ENCODE results near the gene MMAB.
"Not testable (repeated sequence)": the region's sequence is repeated elsewhere in the genome, so short reads cannot be mapped to it uniquely, and the experiment has no call there.

The MMAB gene

DNA sequence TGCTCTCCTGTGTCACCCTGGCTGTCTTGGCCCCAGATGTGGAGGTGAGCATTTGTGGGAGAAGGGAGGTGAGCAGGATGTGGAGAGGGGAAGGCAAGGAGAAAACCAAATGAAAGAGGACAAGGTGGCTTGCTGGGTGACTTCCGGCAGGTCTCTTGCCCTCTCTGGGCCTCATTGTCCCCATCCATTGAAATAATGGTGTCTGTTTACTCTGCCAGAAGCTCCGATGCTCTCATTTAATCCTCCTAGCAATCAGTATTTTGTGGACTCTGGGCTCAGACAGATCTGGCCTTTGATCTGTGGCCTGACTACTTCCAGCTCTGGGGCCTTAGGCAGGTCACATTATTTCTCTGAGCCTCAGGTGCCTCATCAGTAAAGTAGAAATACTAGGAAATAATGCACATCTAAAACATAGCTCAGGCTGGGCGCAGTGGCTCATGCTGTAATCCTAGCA, 30.9 kb upstream of the MMAB start:
- peaks cover 0 to 3% (median 0%) of the 10 kb centered on the region in 5 donors for H3K4me1 ChIP-seq (ENCODE audit: control insufficient read depth in 5 of 5, insufficient read depth in 5 of 5, low read length in 5 of 5)
- H3K27ac ChIP-seq (ENCODE audit: low read depth, low read length) = no peak overlapping the region
- H3K36me3 ChIP-seq (ENCODE audit: control insufficient read depth in 5 of 5, insufficient read depth in 5 of 5, low read length in 5 of 5) = no peaks in the 10 kb centered on the region
- no peak overlapping the region for H3K4me3 ChIP-seq (ENCODE audit: low read depth in 1 of 5, low read length in 5 of 5)
- H3K9ac ChIP-seq (ENCODE audit: low read length in 5 of 5) = no peak overlapping the region
- H3K9me3 ChIP-seq (ENCODE audit: control insufficient read depth in 5 of 5, low read length in 5 of 5) = no peaks in the 10 kb centered on the region
- H3K27me3 ChIP-seq (ENCODE audit: control insufficient read depth in 5 of 5, insufficient read depth in 4 of 5, low read length in 5 of 5) = peaks cover 11 to 31% (median 18%) of the 10 kb centered on the region in 5 donors

- Histone ChIP-seq H3K4me1 (ENCODE audit: control insufficient read depth in 5 of 5, insufficient read depth in 5 of 5, low read length in 5 of 5) (peaks cover 2 to 15% (median 7%) of the 10 kb centered on the region in 5 donors), H3K27me3 (ENCODE audit: control insufficient read depth in 5 of 5, insufficient read depth in 4 of 5, low read length in 5 of 5) (peaks cover 5 to 23% (median 12%) of the 10 kb centered on the region in 5 donors)
- not testable (repeated sequence) for H3K27ac ChIP-seq (ENCODE audit: low read depth, low read length); H3K36me3 ChIP-seq (ENCODE audit: control insufficient read depth in 5 of 5, insufficient read depth in 5 of 5, low read length in 5 of 5); H3K4me3 ChIP-seq (ENCODE audit: low read depth in 1 of 5, low read length in 5 of 5); H3K9ac ChIP-seq (ENCODE audit: low read length in 5 of 5); H3K9me3 ChIP-seq (ENCODE audit: control insufficient read depth in 5 of 5, low read length in 5 of 5)
These were observed 28.8 kb upstream of the MMAB start for GRCh38 chr12:109602132-109602531.

GRCh38 chr12:109601557-109601956, 28.3 kb upstream of the MMAB start:
- Histone ChIP-seq H3K9me3 (ENCODE audit: control insufficient read depth in 5 of 5, low read length in 5 of 5) (no peaks in the 10 kb centered on the region), H3K4me3 (ENCODE audit: low read depth in 1 of 5, low read length in 5 of 5) (no peak overlapping the region), H3K27me3 (ENCODE audit: control insufficient read depth in 5 of 5, insufficient read depth in 4 of 5, low read length in 5 of 5) (peaks cover 5 to 23% (median 7%) of the 10 kb centered on the region in 5 donors), H3K4me1 (ENCODE audit: control insufficient read depth in 5 of 5, insufficient read depth in 5 of 5, low read length in 5 of 5) (peaks cover 2 to 15% (median 6%) of the 10 kb centered on the region in 5 donors), H3K9ac (ENCODE audit: low read length in 5 of 5) (no peak overlapping the region), H3K27ac (ENCODE audit: low read depth, low read length) (no peak overlapping the region), H3K36me3 (ENCODE audit: control insufficient read depth in 5 of 5, insufficient read depth in 5 of 5, low read length in 5 of 5) (peaks cover 0 to 6% (median 2%) of the 10 kb centered on the region in 5 donors)

DNA sequence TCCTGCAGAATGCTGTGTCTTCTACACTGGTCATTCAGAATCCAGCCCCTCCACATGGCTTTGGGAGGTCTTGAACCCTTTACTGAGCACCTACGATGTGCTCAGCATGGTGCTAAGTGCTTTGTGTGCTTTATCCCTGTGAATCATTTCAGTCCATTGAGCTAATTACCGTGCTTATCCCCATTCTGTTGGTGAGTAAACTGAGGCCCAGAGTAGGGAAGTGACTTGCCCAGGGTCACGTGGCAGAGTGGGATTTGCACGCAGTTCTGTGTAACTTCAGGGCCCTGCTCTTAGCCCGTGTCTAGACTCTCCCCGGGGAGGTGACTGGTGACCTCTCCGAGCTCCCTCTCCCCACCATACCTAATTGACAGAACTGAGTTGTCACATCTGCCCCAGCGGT, 27.7 kb upstream of the MMAB start:
- H3K27ac ChIP-seq (ENCODE audit: low read depth, low read length) = no peak overlapping the region

GRCh38 chr12:109600481-109600880, 27.2 kb upstream of the MMAB start:
- no peak overlapping the region for H3K4me3 ChIP-seq (ENCODE audit: low read depth in 1 of 5, low read length in 5 of 5)
- H3K4me1 ChIP-seq (ENCODE audit: control insufficient read depth in 5 of 5, insufficient read depth in 5 of 5, low read length in 5 of 5) = peaks cover 2 to 15% (median 6%) of the 10 kb centered on the region in 5 donors
- H3K36me3 ChIP-seq (ENCODE audit: control insufficient read depth in 5 of 5, insufficient read depth in 5 of 5, low read length in 5 of 5) = peaks cover 0 to 17% (median 9%) of the 10 kb centered on the region in 5 donors
- peaks cover 3 to 18% (median 5%) of the 10 kb centered on the region in 5 donors for H3K27me3 ChIP-seq (ENCODE audit: control insufficient read depth in 5 of 5, insufficient read depth in 4 of 5, low read length in 5 of 5)
- no peaks in the 10 kb centered on the region for H3K9me3 ChIP-seq (ENCODE audit: control insufficient read depth in 5 of 5, low read length in 5 of 5)
- H3K9ac ChIP-seq (ENCODE audit: low read length in 5 of 5) = no peak overlapping the region
- H3K27ac ChIP-seq (ENCODE audit: low read depth, low read length) = no peak overlapping the region

More for the DNA sequence above, 27.7 kb upstream of the MMAB start:
- Histone ChIP-seq H3K36me3 (ENCODE audit: control insufficient read depth in 5 of 5, insufficient read depth in 5 of 5, low read length in 5 of 5) (peaks cover 0 to 12% (median 6%) of the 10 kb centered on the region in 5 donors), H3K4me3 (ENCODE audit: low read depth in 1 of 5, low read length in 5 of 5) (no peak overlapping the region), H3K4me1 (ENCODE audit: control insufficient read depth in 5 of 5, insufficient read depth in 5 of 5, low read length in 5 of 5) (peaks cover 2 to 15% (median 6%) of the 10 kb centered on the region in 5 donors), H3K9me3 (ENCODE audit: control insufficient read depth in 5 of 5, low read length in 5 of 5) (no peaks in the 10 kb centered on the region), H3K27me3 (ENCODE audit: control insufficient read depth in 5 of 5, insufficient read depth in 4 of 5, low read length in 5 of 5) (peaks cover 4 to 23% (median 7%) of the 10 kb centered on the region in 5 donors), H3K9ac (ENCODE audit: low read length in 5 of 5) (no peak overlapping the region)

- H3K27ac ChIP-seq (ENCODE audit: low read depth, low read length) = no peak overlapping the region
- H3K4me1 ChIP-seq (ENCODE audit: control insufficient read depth in 5 of 5, insufficient read depth in 5 of 5, low read length in 5 of 5) = peaks cover 2 to 15% (median 6%) of the 10 kb centered on the region in 5 donors
These were observed 25.8 kb upstream of the MMAB start for GRCh38 chr12:109599087-109599486.

GRCh38 chr12:109598428-109598854, 25.1 kb upstream of the MMAB start:
- Histone ChIP-seq H3K27ac (ENCODE audit: low read depth, low read length) (no peak overlapping the region), H3K4me1 (ENCODE audit: control insufficient read depth in 5 of 5, insufficient read depth in 5 of 5, low read length in 5 of 5) (peaks cover 2 to 15% (median 6%) of the 10 kb centered on the region in 5 donors), H3K27me3 (ENCODE audit: control insufficient read depth in 5 of 5, insufficient read depth in 4 of 5, low read length in 5 of 5) (peaks cover 0 to 2% (median 0%) of the 10 kb centered on the region in 5 donors), H3K9me3 (ENCODE audit: control insufficient read depth in 5 of 5, low read length in 5 of 5) (no peaks in the 10 kb centered on the region), H3K36me3 (ENCODE audit: control insufficient read depth in 5 of 5, insufficient read depth in 5 of 5, low read length in 5 of 5) (peaks cover 0 to 32% (median 25%) of the 10 kb centered on the region in 5 donors), H3K4me3 (ENCODE audit: low read depth in 1 of 5, low read length in 5 of 5) (no peak overlapping the region), H3K9ac (ENCODE audit: low read length in 5 of 5) (no peak overlapping the region)

More at GRCh38 chr12:109599087-109599486, 25.8 kb upstream of the MMAB start:
- Histone ChIP-seq H3K9ac (ENCODE audit: low read length in 5 of 5) (no peak overlapping the region), H3K4me3 (ENCODE audit: low read depth in 1 of 5, low read length in 5 of 5) (no peak overlapping the region), H3K9me3 (ENCODE audit: control insufficient read depth in 5 of 5, low read length in 5 of 5) (no peaks in the 10 kb centered on the region), H3K36me3 (ENCODE audit: control insufficient read depth in 5 of 5, insufficient read depth in 5 of 5, low read length in 5 of 5) (peaks cover 0 to 28% (median 22%) of the 10 kb centered on the region in 5 donors), H3K27me3 (ENCODE audit: control insufficient read depth in 5 of 5, insufficient read depth in 4 of 5, low read length in 5 of 5) (peaks cover 0 to 7% (median 4%) of the 10 kb centered on the region in 5 donors)

DNA sequence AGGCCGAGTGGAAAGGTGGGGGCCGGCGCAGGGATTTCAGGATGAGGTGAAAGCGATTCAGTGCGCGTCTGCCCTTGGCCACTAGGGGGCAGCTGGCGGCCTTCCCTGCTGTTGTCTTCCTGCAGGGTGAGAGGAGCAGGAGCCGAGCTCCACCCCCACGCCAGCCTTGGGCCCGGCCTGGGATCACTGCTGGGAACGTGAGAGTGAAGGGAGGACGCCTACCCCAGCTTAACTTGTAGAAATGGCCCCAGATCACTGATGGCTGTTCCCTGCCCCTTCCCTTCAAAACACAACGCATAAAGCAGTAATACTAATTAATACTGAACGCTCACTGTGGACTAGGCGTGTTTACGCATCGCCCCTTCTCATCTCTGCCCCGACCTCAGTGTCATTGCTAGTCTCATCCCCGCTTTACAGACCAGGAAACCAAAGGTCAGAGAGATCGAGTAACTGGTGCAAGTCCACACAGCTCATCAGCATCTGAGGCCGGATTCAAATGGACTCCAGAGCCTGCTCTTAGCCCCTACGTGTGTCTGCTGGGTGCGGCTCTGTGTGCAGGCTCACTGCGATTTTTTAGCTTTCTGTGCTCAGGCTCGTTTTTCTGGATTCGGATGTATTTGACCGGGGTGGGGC, 24.6 kb upstream of the MMAB start:
- H3K4me1 ChIP-seq (ENCODE audit: control insufficient read depth in 5 of 5, insufficient read depth in 5 of 5, low read length in 5 of 5) = peaks cover 2 to 15% (median 6%) of the 10 kb centered on the region in 5 donors
- peaks cover 0 to 37% (median 30%) of the 10 kb centered on the region in 5 donors for H3K36me3 ChIP-seq (ENCODE audit: control insufficient read depth in 5 of 5, insufficient read depth in 5 of 5, low read length in 5 of 5)
- peak overlapping the region in 1 of 5 donors; percentile 48 for H3K9ac ChIP-seq (ENCODE audit: low read length in 5 of 5)
- H3K4me3 ChIP-seq (ENCODE audit: low read depth in 1 of 5, low read length in 5 of 5) = peak overlapping the region in 1 of 5 donors; percentile 18
- peaks cover 0 to 2% (median 0%) of the 10 kb centered on the region in 5 donors for H3K27me3 ChIP-seq (ENCODE audit: control insufficient read depth in 5 of 5, insufficient read depth in 4 of 5, low read length in 5 of 5)
- no peaks in the 10 kb centered on the region for H3K9me3 ChIP-seq (ENCODE audit: control insufficient read depth in 5 of 5, low read length in 5 of 5)
- H3K27ac ChIP-seq (ENCODE audit: low read depth, low read length) = no peak overlapping the region

DNA sequence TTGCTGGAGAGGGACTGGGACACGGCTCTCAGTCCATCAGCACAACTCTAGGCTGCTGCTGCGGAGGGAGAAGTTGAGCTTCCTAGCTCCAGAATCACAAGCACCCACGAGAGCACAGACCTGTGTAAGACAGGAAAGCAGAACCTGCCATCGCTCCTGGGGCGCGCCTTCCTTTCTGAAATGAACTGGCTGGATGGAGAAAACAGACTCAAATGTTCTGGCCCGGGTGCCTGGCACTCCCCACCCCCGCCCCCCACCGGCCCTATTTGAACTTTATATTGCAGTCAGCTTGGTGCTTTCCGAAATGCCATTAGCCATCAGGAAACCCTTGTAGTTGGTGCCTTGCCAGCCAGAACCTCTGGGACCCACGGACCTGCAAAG, 24.1 kb upstream of the MMAB start:
- Histone ChIP-seq H3K9me3 (ENCODE audit: control insufficient read depth in 5 of 5, low read length in 5 of 5) (no peaks in the 10 kb centered on the region), H3K4me3 (ENCODE audit: low read depth in 1 of 5, low read length in 5 of 5) (no peak overlapping the region), H3K9ac (ENCODE audit: low read length in 5 of 5) (no peak overlapping the region), H3K36me3 (ENCODE audit: control insufficient read depth in 5 of 5, insufficient read depth in 5 of 5, low read length in 5 of 5) (peaks cover 0 to 42% (median 35%) of the 10 kb centered on the region in 5 donors), H3K27ac (ENCODE audit: low read depth, low read length) (no peak overlapping the region), H3K27me3 (ENCODE audit: control insufficient read depth in 5 of 5, insufficient read depth in 4 of 5, low read length in 5 of 5) (peaks cover 0 to under 1% (median 0%) of the 10 kb centered on the region in 5 donors), H3K4me1 (ENCODE audit: control insufficient read depth in 5 of 5, insufficient read depth in 5 of 5, low read length in 5 of 5) (peaks cover 2 to 15% (median 6%) of the 10 kb centered on the region in 5 donors)
